Measurements from ENCODE around the gene RTCB.

GRCh38 chr22:32396746-32397145 lies 15.3 kb downstream of the RTCB start:
- TF ChIP-seq CTCF (conservative IDR thresholded peaks at IDR 0.05) (no peak), ZFX (IDR thresholded peaks at IDR 0.05) (no peak)
